Lower leg skin (tissue), 4 donors: Measurements from ENCODE around the gene IRF2. TPM values are rescaled to one million over a fixed set of nuclear protein-coding genes. Genes with fewer than 3 reads are reported as not detected.
"Not testable (repeated sequence)": the region's sequence is repeated elsewhere in the genome, so short reads cannot be mapped to it uniquely, and the experiment has no call there.

Experiments
- DNase-seq, 2 donors: peaks; one replicate each; pipeline ENCODE4 v3.0.0-alpha.2; 2019; ENCODE audit warnings: low spot score in 2 of 2
- H3K4me3 ChIP-seq: fragments of 200-600 bp; sonication (generic); 2 replicates; pipeline ENCODE4 v1.5.1; 2017; ENCODE audit warnings: mild to moderate bottlenecking, low read depth; ENCODE audit not compliant: poor library complexity, severe bottlenecking
- CTCF ChIP-seq, 3 donors: fragments of 450-650 bp; IDR thresholded peaks; one replicate each; pipeline ENCODE4 v1.5.1; 2016; ENCODE audit warnings: antibody characterized with exemption in 3 of 3, mild to moderate bottlenecking in 3 of 3, moderate library complexity in 2 of 3
- POLR2A ChIP-seq, 2 donors: fragments of 450-650 bp; IDR thresholded peaks; one replicate each; pipeline ENCODE4 v1.6.1; 2016 to 2017; ENCODE audit warnings: antibody characterized with exemption in 2 of 2, mild to moderate bottlenecking in 1 of 2, moderate library complexity in 1 of 2
- WGBS, 2 donors: methylation state at CpG; one replicate each; pipeline ENCODE4 v1.1.5; 2018; 5-methylcytosine and 5-hydroxymethylcytosine counted together
- intact Hi-C: fragments of 100-400 bp; cut with DNase I; formaldehyde crosslinking; loops from one replicate; pipeline ENCODE4 v1.15.0; 2023; ENCODE audit warnings: low total_unique reads
- total RNA-seq, 4 donors: library from RNA; depleted of rRNA; stranded (reverse); fragments of >200 nt; gene quantifications; one replicate each; pipeline ENCODE4 v1.1.0, GENCODE V29; 2016

IRF2 gene
- total RNA-seq, 4 donors from 2014 or later, result 31.6 to 44.0 (median 38.4) TPM

- DNase-seq, result no peak
- WGBS, 2 donors, result 84 to 100% methylated on average over 1 of the region's 1 CpG
- no peak overlapping the region for H3K4me3 ChIP-seq
- TF ChIP-seq POLR2A (IDR thresholded peaks at IDR 0.05), result no peak
- no peak for TF ChIP-seq CTCF (IDR thresholded peaks at IDR 0.05)
- intact Hi-C loops, result no loop called here
Measured at GRCh38 chr4:184376923-184377322, 97.4 kb downstream of the IRF2 start.

- TF ChIP-seq CTCF (IDR thresholded peaks at IDR 0.05) (no peak), POLR2A (IDR thresholded peaks at IDR 0.05) (no peak)
- intact Hi-C loops, result no loop called here
- DNase-seq, result no peak
- H3K4me3 ChIP-seq, result no peak overlapping the region
- WGBS, 2 donors, result 55 to 75% methylated on average over 1 of the region's 1 CpG
Measured at GRCh38 chr4:184376126-184376838, 98.1 kb downstream of the IRF2 start.

- DNase-seq, H3K4me3 ChIP-seq, intact Hi-C loops: not testable (repeated sequence)
- WGBS, 2 donors, result 89 to 90% methylated on average over 3 of the region's 3 CpGs
Measured at GRCh38 chr4:184375623-184376022, 98.7 kb downstream of the IRF2 start.

GRCh38 chr4:184375027-184375426 lies 99.3 kb downstream of the IRF2 start:
- WGBS, 2 donors, result 79 to 80% methylated on average over 1 of the region's 1 CpG
- DNase-seq, result no peak
- TF ChIP-seq CTCF (IDR thresholded peaks at IDR 0.05) (no peak), POLR2A (IDR thresholded peaks at IDR 0.05) (no peak)
- intact Hi-C loops, result no loop called here
- no peak overlapping the region for H3K4me3 ChIP-seq

GRCh38 chr4:184373886-184374405 lies 100.4 kb downstream of the IRF2 start:
- WGBS, 2 donors, result 85 to 97% methylated on average over 2 of the region's 2 CpGs
- TF ChIP-seq POLR2A (IDR thresholded peaks at IDR 0.05), result no peak
- TF ChIP-seq CTCF (IDR thresholded peaks at IDR 0.05), result no peak
- intact Hi-C loops, result no loop called here
- no peak overlapping the region for H3K4me3 ChIP-seq
- DNase-seq, result no peak

GRCh38 chr4:184371390-184371787 lies 103.0 kb downstream of the IRF2 start:
- no peak for TF ChIP-seq POLR2A (IDR thresholded peaks at IDR 0.05)
- no peak for TF ChIP-seq CTCF (IDR thresholded peaks at IDR 0.05)
- 77 to 82% methylated on average over 12 of the region's 12 CpGs for WGBS, 2 donors
- intact Hi-C loops, result no loop called here
- no peak overlapping the region for H3K4me3 ChIP-seq
- DNase-seq, result no peak
